ENCODE results near the gene SNX33. TPM values are rescaled to one million over a fixed set of nuclear protein-coding genes. Genes with fewer than 3 reads are reported as not detected.

SNX33 gene
- polyA plus RNA-seq, 4 donors: 18.1 to 27.0 (median 20.1) TPM

- DNase-seq (ENCODE audit: low read depth in 4 of 4, low spot score in 3 of 4): no peak
Measured at GRCh38 chr15:75641179-75641503, 6.6 kb upstream of the SNX33 start.

- DNase-seq (ENCODE audit: low read depth in 4 of 4, low spot score in 3 of 4): no peak
Measured at GRCh38 chr15:75641603-75642002, 6.1 kb upstream of the SNX33 start.

- DNase-seq (ENCODE audit: low read depth in 4 of 4, low spot score in 3 of 4): no peak
Measured at GRCh38 chr15:75644376-75644775, 3.3 kb upstream of the SNX33 start.

GRCh38 chr15:75646112-75646943, 1.4 kb upstream of the SNX33 start:
- DNase-seq (ENCODE audit: low read depth in 4 of 4, low spot score in 3 of 4): no peak

GRCh38 chr15:75646944-75647364, 758 bp upstream of the SNX33 start:
- DNase-seq (ENCODE audit: low read depth in 4 of 4, low spot score in 3 of 4): no peak

- no peak for DNase-seq (ENCODE audit: low read depth in 4 of 4, low spot score in 3 of 4)
Measured at GRCh38 chr15:75648156-75649000, 666 bp downstream of the SNX33 start.

GRCh38 chr15:75649045-75649761, 1.5 kb downstream of the SNX33 start:
- DNase-seq (ENCODE audit: low read depth in 4 of 4, low spot score in 3 of 4): no peak

- DNase-seq (ENCODE audit: low read depth in 4 of 4, low spot score in 3 of 4): no peak
Measured at GRCh38 chr15:75649848-75650247, 2.1 kb downstream of the SNX33 start.

- no peak for DNase-seq (ENCODE audit: low read depth in 4 of 4, low spot score in 3 of 4)
Measured at GRCh38 chr15:75650908-75651809, 3.4 kb downstream of the SNX33 start.

- no peak for DNase-seq (ENCODE audit: low read depth in 4 of 4, low spot score in 3 of 4)
Measured at GRCh38 chr15:75651810-75652543, 4.3 kb downstream of the SNX33 start.

GRCh38 chr15:75653347-75653913, 5.7 kb downstream of the SNX33 start:
- no peak for DNase-seq (ENCODE audit: low read depth in 4 of 4, low spot score in 3 of 4)

GRCh38 chr15:75654201-75654907, 6.6 kb downstream of the SNX33 start:
- DNase-seq (ENCODE audit: low read depth in 4 of 4, low spot score in 3 of 4): no peak

GRCh38 chr15:75655931-75656330, 8.2 kb downstream of the SNX33 start:
- DNase-seq (ENCODE audit: low read depth in 4 of 4, low spot score in 3 of 4): no peak

GRCh38 chr15:75656331-75656730, 8.6 kb downstream of the SNX33 start:
- no peak for DNase-seq (ENCODE audit: low read depth in 4 of 4, low spot score in 3 of 4)

- DNase-seq (ENCODE audit: low read depth in 4 of 4, low spot score in 3 of 4): no peak
Measured at GRCh38 chr15:75656813-75657212, 9.1 kb downstream of the SNX33 start.

- no peak for DNase-seq (ENCODE audit: low read depth in 4 of 4, low spot score in 3 of 4)
Measured at GRCh38 chr15:75659141-75659771, 11.5 kb downstream of the SNX33 start.

- no peak for DNase-seq (ENCODE audit: low read depth in 4 of 4, low spot score in 3 of 4)
Measured at GRCh38 chr15:75659928-75660645, 12.4 kb downstream of the SNX33 start.
